Mesenchymal stem cell (in vitro differentiated cells and primary cell): ENCODE measurements around the gene PALLD.
A peak's percentile ranks its signal among the peaks of the same experiment; 100 is the strongest.

ENCODE experiments used
- DNase-seq: peaks from one replicate; pipeline ENCODE4 v3.0.0-alpha.2; 2013
- H2AFZ ChIP-seq: one replicate; pipeline ENCODE4 v1.6.1; 2013; ENCODE audit warnings: low read depth, mild to moderate bottlenecking, control low read depth, inconsistent platforms, low read length, moderate library complexity
- H2AK5ac ChIP-seq: 2 replicates; pipeline ENCODE4 v1.6.1; 2013; ENCODE audit warnings: low read length, moderate library complexity, mild to moderate bottlenecking, inconsistent platforms; ENCODE audit not compliant: severe bottlenecking
- H2BK120ac ChIP-seq: one replicate; pipeline ENCODE4 v1.6.1; 2013; ENCODE audit warnings: low read depth, mild to moderate bottlenecking, inconsistent platforms, low read length, moderate library complexity
- H2BK12ac ChIP-seq, 2 experiments: one replicate each; pipeline ENCODE4 v1.6.1; 2013; ENCODE audit warnings: inconsistent platforms in 2 of 2, low read length in 2 of 2, mild to moderate bottlenecking in 2 of 2, moderate library complexity in 2 of 2, control low read depth in 1 of 2
- H2BK15ac ChIP-seq: one replicate; pipeline ENCODE4 v1.6.1; 2013; ENCODE audit warnings: mild to moderate bottlenecking, low read depth, inconsistent platforms; ENCODE audit not compliant: poor library complexity, severe bottlenecking
- H2BK5ac ChIP-seq: 2 replicates; pipeline ENCODE4 v1.6.1; 2013; ENCODE audit warnings: low read depth, mild to moderate bottlenecking, low read length, control low read depth, inconsistent platforms; ENCODE audit not compliant: poor library complexity, severe bottlenecking
- H3K14ac ChIP-seq, 2 experiments: one replicate each; pipeline ENCODE4 v1.6.1; 2013; ENCODE audit warnings: inconsistent platforms in 2 of 2, low read length in 2 of 2, control low read depth in 1 of 2, mild to moderate bottlenecking in 1 of 2, moderate library complexity in 1 of 2
- H3K18ac ChIP-seq, 2 experiments: one replicate each; pipeline ENCODE4 v1.6.1; 2013; ENCODE audit warnings: inconsistent platforms in 2 of 2, low read length in 2 of 2, control low read depth in 1 of 2, low read depth in 1 of 2, mild to moderate bottlenecking in 1 of 2
- H3K23ac ChIP-seq, 2 experiments: one replicate each; pipeline ENCODE4 v1.6.1; 2013; ENCODE audit warnings: inconsistent platforms in 2 of 2, low read length in 2 of 2, mild to moderate bottlenecking in 2 of 2, moderate library complexity in 2 of 2, control low read depth in 1 of 2
- H3K27ac ChIP-seq: 2 replicates; pipeline ENCODE4 v1.5.1; 2013; ENCODE audit warnings: mild to moderate bottlenecking, moderate library complexity, low read length, control low read depth, inconsistent platforms; ENCODE audit not compliant: poor library complexity, severe bottlenecking
- H3K27me3 ChIP-seq, 2 experiments: 2 replicates each; pipeline versions ENCODE4 v1.6.1 to v1.7.0; 2013; ENCODE audit warnings: low read length in 2 of 2, mild to moderate bottlenecking in 2 of 2, moderate library complexity in 2 of 2, control low read depth in 1 of 2, inconsistent platforms in 1 of 2; ENCODE audit not compliant: control insufficient read depth in 1 of 2, insufficient read depth in 1 of 2
- H3K36me3 ChIP-seq, 2 experiments: 2 replicates each; pipeline versions ENCODE4 v1.6.1 to v1.7.0; 2013; ENCODE audit warnings: low read length in 2 of 2, control low read depth in 1 of 2, inconsistent platforms in 1 of 2, low read depth in 1 of 2, mild to moderate bottlenecking in 1 of 2; ENCODE audit not compliant: insufficient read depth in 2 of 2, control insufficient read depth in 1 of 2
- H3K4ac ChIP-seq, 2 experiments: one replicate each; pipeline ENCODE4 v1.6.1; 2013; ENCODE audit warnings: inconsistent platforms in 2 of 2, low read length in 2 of 2, mild to moderate bottlenecking in 2 of 2, moderate library complexity in 2 of 2, control low read depth in 1 of 2, low read depth in 1 of 2
- H3K4me1 ChIP-seq: 2 replicates; pipeline ENCODE4 v1.6.1; 2013; ENCODE audit warnings: low read depth, low read length, control low read depth; ENCODE audit not compliant: control insufficient read depth, insufficient read depth
- H3K4me2 ChIP-seq: 2 replicates; pipeline ENCODE4 v1.6.1; 2013; ENCODE audit warnings: low read length, mild to moderate bottlenecking, inconsistent platforms; ENCODE audit not compliant: poor library complexity, severe bottlenecking
- H3K4me3 ChIP-seq, 2 experiments: 2 replicates each; pipeline versions ENCODE4 v1.5.1 to v1.7.0; 2013; ENCODE audit warnings: low read length in 2 of 2, mild to moderate bottlenecking in 2 of 2, control low read depth in 1 of 2, low read depth in 1 of 2; ENCODE audit not compliant: insufficient read depth in 1 of 2
- H3K79me1 ChIP-seq: replicated peaks from 2 replicates; pipeline ENCODE4 v1.6.1; 2013; ENCODE audit warnings: mild to moderate bottlenecking, control low read depth, low read length, inconsistent platforms; ENCODE audit not compliant: poor library complexity, severe bottlenecking
- H3K9ac ChIP-seq: 2 replicates; pipeline ENCODE4 v1.7.0; 2013; ENCODE audit warnings: mild to moderate bottlenecking, low read length, moderate library complexity
- H3K9me3 ChIP-seq: 2 replicates; pipeline ENCODE4 v1.7.0; 2013; ENCODE audit warnings: mild to moderate bottlenecking, low read length; ENCODE audit not compliant: control insufficient read depth
- H4K8ac ChIP-seq: one replicate; pipeline ENCODE4 v1.6.1; 2013; ENCODE audit warnings: inconsistent platforms, mild to moderate bottlenecking, low read length, moderate library complexity
- H4K91ac ChIP-seq: one replicate; pipeline ENCODE4 v1.6.1; 2013; ENCODE audit warnings: mild to moderate bottlenecking, low read length, inconsistent platforms
- WGBS: methylation state at CpG from one replicate; pipeline ENCODE4 v1.1.7; 2013; ENCODE audit warnings: mixed read lengths; 5-methylcytosine and 5-hydroxymethylcytosine counted together

PALLD gene

DNA sequence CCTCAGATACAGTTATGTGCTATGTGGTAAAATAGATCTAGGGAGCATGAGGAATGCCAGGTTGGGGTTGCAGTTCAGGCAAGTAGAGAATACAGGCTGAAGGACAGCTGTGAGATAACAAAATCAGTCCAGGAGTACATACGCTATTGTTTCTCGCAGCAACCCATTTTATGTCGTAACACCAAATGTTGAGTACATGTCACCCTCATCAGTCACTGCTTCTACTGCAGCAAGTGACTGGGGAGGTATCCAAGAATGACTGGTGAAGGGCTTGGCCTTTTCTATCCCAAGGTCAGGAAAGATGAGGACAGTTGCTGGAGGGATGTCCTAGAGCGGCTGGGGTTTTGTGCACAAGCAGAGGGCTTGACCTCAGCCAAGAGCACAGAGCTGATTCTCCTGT, 341.1 kb downstream of the PALLD start:
- Histone ChIP-seq H4K8ac (peak overlapping the region; percentile 38), H3K14ac (no peak overlapping the region), H3K36me3 (peaks cover 9 to 14% of the 10 kb centered on the region in 2 experiments), H3K4me1 (peaks cover 8% of the 10 kb centered on the region), H2AFZ (no peak overlapping the region), H3K27me3 (no peaks in the 10 kb centered on the region), H3K9ac (no peak overlapping the region), H2BK120ac (no peak overlapping the region), H3K18ac (peak overlapping the region; percentile 65 to 72), H3K79me1 (peaks cover 3% of the 10 kb centered on the region), H3K9me3 (no peaks in the 10 kb centered on the region), H2AK5ac (no peak overlapping the region), H3K4me3 (no peak overlapping the region), H2BK5ac (no peak overlapping the region), H2BK15ac (no peak overlapping the region), H3K27ac (no peak overlapping the region), H2BK12ac (peak overlapping the region; percentile 17 to 49), H3K23ac (no peak overlapping the region), H3K4ac (no peak overlapping the region), H3K4me2 (no peak overlapping the region), H4K91ac (peak overlapping the region; percentile 59)
- 97% methylated on average over 4 of the region's 4 CpGs for WGBS
- no peak for DNase-seq

GRCh38 chr4:168839758-168840391, 343.0 kb downstream of the PALLD start:
- WGBS: 47% methylated on average over 2 of the region's 3 CpGs
- Histone ChIP-seq H3K23ac (no peak overlapping the region), H2BK120ac (no peak overlapping the region)

DNA sequence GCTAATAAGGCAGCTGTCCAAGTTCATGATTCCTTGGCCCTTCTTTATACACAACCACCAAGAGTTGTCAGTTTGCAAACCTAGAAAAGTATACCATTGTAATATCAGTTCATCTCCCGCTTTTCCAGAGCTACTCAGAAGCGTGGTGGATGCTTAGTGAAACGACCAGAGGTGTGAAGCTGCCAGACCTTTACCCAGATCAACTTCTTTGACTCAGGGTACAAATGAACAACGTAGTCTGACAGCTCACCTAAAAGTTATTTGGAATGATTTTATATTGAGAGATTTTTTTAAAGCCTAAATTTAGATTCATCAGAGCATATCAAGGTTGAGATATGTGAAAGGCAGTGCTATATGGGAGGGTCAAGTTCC, 343.5 kb downstream of the PALLD start:
- Histone ChIP-seq H3K18ac (no peak overlapping the region), H3K4me3 (no peak overlapping the region), H2BK120ac (no peak overlapping the region), H4K8ac (no peak overlapping the region), H3K4me1 (peaks cover 13% of the 10 kb centered on the region), H3K9me3 (no peaks in the 10 kb centered on the region), H2BK5ac (no peak overlapping the region), H3K79me1 (peaks cover 6% of the 10 kb centered on the region), H4K91ac (no peak overlapping the region), H2BK15ac (no peak overlapping the region), H2AK5ac (no peak overlapping the region), H3K27ac (no peak overlapping the region), H3K27me3 (no peaks in the 10 kb centered on the region), H2BK12ac (no peak overlapping the region), H3K14ac (no peak overlapping the region), H3K23ac (no peak overlapping the region), H3K36me3 (peaks cover 12 to 14% of the 10 kb centered on the region in 2 experiments), H2AFZ (no peak overlapping the region), H3K4me2 (no peak overlapping the region), H3K4ac (no peak overlapping the region), H3K9ac (no peak overlapping the region)
- no peak for DNase-seq
- WGBS: 71% methylated on average over 3 of the region's 4 CpGs

More at GRCh38 chr4:168839758-168840391, 343.0 kb downstream of the PALLD start:
- Histone ChIP-seq H3K9me3 (no peaks in the 10 kb centered on the region), H4K8ac (no peak overlapping the region), H3K18ac (no peak overlapping the region), H2AFZ (no peak overlapping the region), H3K4me2 (no peak overlapping the region), H3K36me3 (peaks cover 12 to 14% of the 10 kb centered on the region in 2 experiments), H2AK5ac (no peak overlapping the region), H3K4me1 (peaks cover 12% of the 10 kb centered on the region), H4K91ac (no peak overlapping the region), H2BK15ac (no peak overlapping the region), H3K27me3 (no peaks in the 10 kb centered on the region), H3K4ac (no peak overlapping the region), H2BK5ac (no peak overlapping the region), H3K27ac (no peak overlapping the region), H3K79me1 (peaks cover 6% of the 10 kb centered on the region), H2BK12ac (no peak overlapping the region), H3K9ac (no peak overlapping the region), H3K14ac (no peak overlapping the region), H3K4me3 (no peak overlapping the region)
- DNase-seq: peak; percentile 64

- no peak for DNase-seq
- peak overlapping the region in 1 of 2 experiments; percentile 41 for H3K14ac ChIP-seq
- peak overlapping the region in 1 of 2 experiments; percentile 59 for H3K18ac ChIP-seq
- peak overlapping the region; percentile 70 for H4K91ac ChIP-seq
- peak overlapping the region in 1 of 2 experiments; percentile 37 for H2BK12ac ChIP-seq
- no peak overlapping the region for H2BK5ac ChIP-seq
- H3K4ac ChIP-seq: no peak overlapping the region
- H2AK5ac ChIP-seq: peak overlapping the region; percentile 70
- H2BK120ac ChIP-seq: no peak overlapping the region
- H4K8ac ChIP-seq: no peak overlapping the region
- H2AFZ ChIP-seq: no peak overlapping the region
- H3K36me3 ChIP-seq: peaks cover 8 to 11% of the 10 kb centered on the region in 2 experiments
- H3K9me3 ChIP-seq: no peaks in the 10 kb centered on the region
- no peak overlapping the region for H3K9ac ChIP-seq
- 82% methylated on average over 8 of the region's 8 CpGs for WGBS
- no peak overlapping the region for H3K23ac ChIP-seq
- H3K4me3 ChIP-seq: no peak overlapping the region
- H3K79me1 ChIP-seq: peaks cover 6% of the 10 kb centered on the region
- peaks cover 13% of the 10 kb centered on the region for H3K4me1 ChIP-seq
- H3K4me2 ChIP-seq: no peak overlapping the region
- peak overlapping the region; percentile 24 for H3K27ac ChIP-seq
- peak overlapping the region; percentile 20 for H2BK15ac ChIP-seq
- no peaks in the 10 kb centered on the region for H3K27me3 ChIP-seq
These were observed 344.3 kb downstream of the PALLD start for GRCh38 chr4:168841000-168841671.
